Motor neuron (in vitro differentiated cells): ENCODE measurements around the gene CD40. TPM values are rescaled to one million over a fixed set of nuclear protein-coding genes. Genes with fewer than 3 reads are reported as not detected.

Experiments
- ATAC-seq, 8 experiments: fragments of 200-7000 bp; cut with Tn5 transposase; replicated peaks in 6 of 8; 2 replicates each; pipeline ENCODE4 v1.8.0; 2021; ENCODE audit warnings: mild to moderate bottlenecking in 8 of 8, moderate library complexity in 8 of 8
- H3K27ac ChIP-seq, 2 donors: fragments of 250-450 bp; sonication (Bioruptor Pico); 2 replicates each; pipeline ENCODE4 v1.9.0; 2021; ENCODE audit warnings: antibody characterized with exemption in 2 of 2, mild to moderate bottlenecking in 2 of 2, moderate library complexity in 1 of 2
- H3K4me1 ChIP-seq, 2 donors: fragments of 250-450 bp; sonication (Bioruptor Pico); replicated peaks in 1 of 2; 2 replicates each; pipeline ENCODE4 v1.6.1; 2021; ENCODE audit warnings: antibody characterized with exemption in 2 of 2, mild to moderate bottlenecking in 2 of 2, moderate library complexity in 1 of 2
- H3K4me3 ChIP-seq, 5 donors: fragments of 250-450 bp; sonication (Bioruptor Pico); 2 replicates each; pipeline ENCODE4 v1.9.0; 2021; ENCODE audit warnings: antibody characterized with exemption in 5 of 5, mild to moderate bottlenecking in 5 of 5, moderate library complexity in 4 of 5
- WGBS, 10 experiments: fragments of 450-650 bp; shearing (Covaris generic); methylation state at CpG; one replicate each; pipeline ENCODE4 v1.0.0; 2022; 5-methylcytosine and 5-hydroxymethylcytosine counted together
- in situ Hi-C, 9 experiments: fragments of 400-800 bp; cut with MboI; loops; one replicate each; pipeline ENCODE4 v1.15.0; 2021; ENCODE audit warnings: low sequenced_read_pairs in 9 of 9, low pct_unique_long_range_greater_than_20kb in 2 of 9; ENCODE audit not compliant: unreplicated experiment in 9 of 9
- total RNA-seq, 8 experiments: library from RNA; unstranded; fragments of 300-600 nt; gene quantifications; 2 replicates each; pipeline versions ENCODE4 v1.2.3 to v1.2.4, GENCODE V29; 2022

The CD40 gene
- total RNA-seq, 8 experiments from 2014 or later = 0.11 to 4.6 (median 1.1) TPM

GRCh38 chr20:46161921-46162320 is 43.8 kb downstream of the CD40 start:
- in situ Hi-C loops = no loop called here
- no peak for ATAC-seq
- H3K4me3 ChIP-seq = no peak overlapping the region
- H3K4me1 ChIP-seq = peaks cover 8 to 25% of the 10 kb centered on the region in 2 donors
- no peak overlapping the region for H3K27ac ChIP-seq
- WGBS, 10 experiments = 20 to 83% (median 67%) methylated on average over 1 of the region's 1 CpG; no CpG with 5 or more reads in 5 of the 10 experiments

- no peak overlapping the region for H3K4me3 ChIP-seq
- in situ Hi-C loops = no loop called here
- WGBS, 10 experiments = 51 to 80% methylated on average over 1 to 7 of the region's 7 CpGs; no CpG with 5 or more reads in 8 of the 10 experiments
- ATAC-seq = peak; percentile 38 to 97 (median 68)
- no peak overlapping the region for H3K27ac ChIP-seq
- H3K4me1 ChIP-seq = peaks cover 20 to 26% of the 10 kb centered on the region in 2 donors
These were observed 46.1 kb downstream of the CD40 start for GRCh38 chr20:46164254-46164653.

GRCh38 chr20:46167080-46167479 is 49.0 kb downstream of the CD40 start:
- in situ Hi-C loops = no loop called here
- ATAC-seq = no peak
- H3K27ac ChIP-seq = no peak overlapping the region
- H3K4me3 ChIP-seq = no peak overlapping the region
- H3K4me1 ChIP-seq = peaks cover 32 to 40% of the 10 kb centered on the region in 2 donors

DNA sequence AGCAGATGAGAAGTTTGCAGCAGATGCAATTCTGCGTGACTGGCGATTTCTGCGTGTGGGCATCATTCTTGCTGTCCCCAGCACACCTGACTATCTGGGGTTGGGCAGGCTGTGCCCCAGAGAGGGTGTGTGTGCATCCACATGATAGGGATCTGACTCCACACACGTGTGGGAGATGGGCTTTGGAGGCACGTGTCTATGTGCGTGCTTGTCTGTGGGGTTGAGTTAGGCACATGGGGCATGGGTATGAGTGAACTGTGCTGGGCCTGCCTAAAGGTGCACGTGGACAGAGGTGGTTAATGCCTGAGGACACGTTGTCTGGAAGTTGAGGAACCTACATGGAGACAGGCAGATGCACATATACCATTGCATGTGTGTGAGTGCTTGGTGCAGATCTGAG is 50.3 kb downstream of the CD40 start:
- Histone ChIP-seq H3K4me1 (peaks cover 32 to 40% of the 10 kb centered on the region in 2 donors), H3K4me3 (no peak overlapping the region), H3K27ac (peak overlapping the region in 1 of 2 donors; percentile 51)
- ATAC-seq = no peak
- WGBS, 10 experiments = 20 to 45% (median 33%) methylated on average over 1 to 5 of the region's 8 CpGs; no CpG with 5 or more reads in 5 of the 10 experiments
- in situ Hi-C loops = no loop called here

- Histone ChIP-seq H3K4me1 (peaks cover 26 to 33% of the 10 kb centered on the region in 2 donors), H3K27ac (peak overlapping the region; percentile 51 to 64), H3K4me3 (no peak overlapping the region)
- ATAC-seq = peak in 5 of 8 experiments; percentile 89 to 97 (median 95)
- in situ Hi-C loops = no loop called here
- WGBS, 10 experiments = 7 to 81% (median 49%) methylated on average over 2 to 10 of the region's 13 CpGs; no CpG with 5 or more reads in 1 of the 10 experiments
These were observed 51.4 kb downstream of the CD40 start for GRCh38 chr20:46169245-46170171.

- Histone ChIP-seq H3K4me3 (no peak overlapping the region), H3K27ac (no peak overlapping the region), H3K4me1 (peaks cover 24 to 32% of the 10 kb centered on the region in 2 donors)
- in situ Hi-C loops = no loop called here
- WGBS, 10 experiments = 13 to 81% (median 61%) methylated on average over 1 to 2 of the region's 2 CpGs
- no peak for ATAC-seq
These were observed 53.4 kb downstream of the CD40 start for GRCh38 chr20:46171476-46171875.

GRCh38 chr20:46171909-46172308 is 53.8 kb downstream of the CD40 start:
- H3K4me1 ChIP-seq = peaks cover 24 to 32% of the 10 kb centered on the region in 2 donors
- H3K4me3 ChIP-seq = no peak overlapping the region
- no peak for ATAC-seq
- in situ Hi-C loops = no loop called here
- H3K27ac ChIP-seq = no peak overlapping the region
- WGBS, 10 experiments = 0 to 72% (median 43%) methylated on average over 1 to 4 of the region's 5 CpGs; no CpG with 5 or more reads in 1 of the 10 experiments

GRCh38 chr20:46172455-46172854 is 54.3 kb downstream of the CD40 start:
- in situ Hi-C loops = no loop called here
- ATAC-seq = no peak
- 57 to 100% (median 68%) methylated on average over 1 to 5 of the region's 6 CpGs; no CpG with 5 or more reads in 2 of the 10 experiments for WGBS, 10 experiments
- no peak overlapping the region for H3K27ac ChIP-seq
- peaks cover 24 to 32% of the 10 kb centered on the region in 2 donors for H3K4me1 ChIP-seq
- no peak overlapping the region for H3K4me3 ChIP-seq

DNA sequence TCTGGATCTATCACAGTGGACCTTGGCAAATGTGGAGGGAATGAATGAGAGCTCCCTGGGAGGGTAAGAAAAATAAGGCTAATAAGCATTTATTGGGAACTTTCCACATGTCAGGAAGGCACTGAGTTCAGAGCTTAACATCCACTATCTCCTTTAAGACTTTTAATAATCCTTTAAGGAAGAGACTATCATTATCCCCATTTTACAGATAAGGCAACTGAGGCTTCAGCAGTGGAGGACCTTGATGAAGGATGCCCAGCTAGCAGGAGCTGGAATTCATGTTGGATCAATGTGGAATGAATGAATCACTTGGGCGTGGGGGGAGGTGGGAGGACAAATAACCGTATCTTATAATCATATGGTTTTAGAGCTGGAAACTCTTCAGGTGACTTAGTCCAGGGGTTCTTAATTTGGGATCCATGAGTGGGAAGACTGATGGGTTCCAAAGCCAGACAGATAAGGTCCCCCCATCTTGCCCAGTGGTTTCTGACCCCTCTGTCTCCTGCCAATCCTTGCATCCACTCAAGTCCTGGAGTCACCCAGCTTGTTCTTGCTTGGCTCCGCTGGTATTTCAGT is 54.9 kb downstream of the CD40 start:
- H3K4me1 ChIP-seq = peaks cover 24 to 28% of the 10 kb centered on the region in 2 donors
- in situ Hi-C loops = no loop called here
- H3K27ac ChIP-seq = no peak overlapping the region
- H3K4me3 ChIP-seq = no peak overlapping the region
- ATAC-seq = no peak
- WGBS, 10 experiments = 20 to 100% (median 70%) methylated on average over 1 to 3 of the region's 3 CpGs; no CpG with 5 or more reads in 1 of the 10 experiments

DNA sequence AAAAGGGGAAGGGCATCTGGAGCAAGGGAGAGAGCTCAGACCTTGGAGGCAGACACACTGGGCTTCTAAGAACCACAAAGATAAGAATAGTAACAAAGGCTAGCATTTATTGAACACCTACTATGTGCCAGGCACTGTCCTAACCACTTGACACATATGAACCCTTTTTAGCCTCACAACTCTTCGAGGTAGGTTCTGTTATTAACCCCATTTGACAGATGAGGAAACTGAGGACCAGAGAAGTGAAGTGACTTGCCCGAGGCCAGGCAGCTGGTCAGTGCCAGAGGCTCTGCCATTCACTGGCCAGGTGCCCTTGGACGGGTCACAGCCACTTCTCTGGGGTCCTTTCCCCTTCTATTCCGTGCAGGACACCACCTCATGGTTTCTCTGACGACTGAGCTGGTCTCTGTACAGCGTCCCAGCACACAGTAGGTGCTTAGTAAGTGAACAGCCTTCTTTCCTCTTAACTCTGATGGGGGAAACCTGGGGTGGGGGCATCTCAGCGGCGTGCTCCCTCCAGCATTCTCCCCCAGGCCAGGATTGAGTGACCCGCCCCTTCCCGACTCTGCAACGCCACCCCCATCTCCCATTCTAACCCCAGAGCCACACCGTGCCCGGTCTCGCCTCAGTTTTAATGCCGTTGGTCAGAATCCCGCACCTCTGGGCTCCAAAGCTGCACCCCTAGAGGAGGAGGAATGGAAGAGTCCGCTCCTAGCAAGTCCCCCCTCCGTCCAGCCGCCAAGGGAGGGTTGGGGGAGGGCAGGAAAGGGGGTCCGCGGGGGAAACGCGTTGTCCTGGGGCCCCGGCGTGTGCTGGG is 55.7 kb downstream of the CD40 start:
- H3K27ac ChIP-seq = no peak overlapping the region
- H3K4me3 ChIP-seq = no peak overlapping the region
- H3K4me1 ChIP-seq = peaks cover 20 to 25% of the 10 kb centered on the region in 2 donors
- WGBS, 10 experiments = 30 to 100% (median 60%) methylated on average over 1 to 4 of the region's 25 CpGs; no CpG with 5 or more reads in 3 of the 10 experiments
- ATAC-seq = no peak
- in situ Hi-C loops = no loop called here

- Histone ChIP-seq H3K27ac (no peak overlapping the region), H3K4me1 (peaks cover 20 to 25% of the 10 kb centered on the region in 2 donors), H3K4me3 (peak overlapping the region in 2 of 5 donors; percentile 11 to 22)
- no CpG with 5 or more reads among the region's 77 CpGs for WGBS, 10 experiments
- peak; percentile 73 to 100 (median 78) for ATAC-seq
- in situ Hi-C loops = no loop called here
These were observed 56.5 kb downstream of the CD40 start for GRCh38 chr20:46174469-46175126.

DNA sequence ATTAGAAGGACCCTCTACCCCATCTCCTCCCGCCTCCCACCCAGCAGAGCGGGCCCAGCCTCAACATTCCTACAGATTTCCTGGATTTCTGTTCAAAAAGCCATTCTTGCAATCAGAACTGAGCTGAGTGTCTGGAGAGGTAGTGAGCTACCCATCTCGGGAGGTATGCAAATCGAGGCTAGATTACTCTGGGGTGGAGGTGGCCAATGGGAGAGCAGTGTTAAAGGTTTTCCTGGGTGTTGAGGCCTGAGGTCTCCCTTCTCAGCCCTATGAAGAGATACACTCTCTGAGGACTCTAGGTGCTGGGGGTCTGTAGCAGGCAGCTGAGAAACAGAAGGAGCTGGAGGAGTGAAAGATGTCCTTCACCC is 57.0 kb downstream of the CD40 start:
- no peak overlapping the region for H3K27ac ChIP-seq
- peaks cover 20 to 25% of the 10 kb centered on the region in 2 donors for H3K4me1 ChIP-seq
- ATAC-seq = no peak
- 33 to 100% (median 80%) methylated on average over 1 to 2 of the region's 4 CpGs; no CpG with 5 or more reads in 5 of the 10 experiments for WGBS, 10 experiments
- no peak overlapping the region for H3K4me3 ChIP-seq
- in situ Hi-C loops = no loop called here
